ENCODE results near the gene DAZL.
A peak's percentile ranks its signal among the peaks of the same experiment; 100 is the strongest.

Gene DAZL

DNA sequence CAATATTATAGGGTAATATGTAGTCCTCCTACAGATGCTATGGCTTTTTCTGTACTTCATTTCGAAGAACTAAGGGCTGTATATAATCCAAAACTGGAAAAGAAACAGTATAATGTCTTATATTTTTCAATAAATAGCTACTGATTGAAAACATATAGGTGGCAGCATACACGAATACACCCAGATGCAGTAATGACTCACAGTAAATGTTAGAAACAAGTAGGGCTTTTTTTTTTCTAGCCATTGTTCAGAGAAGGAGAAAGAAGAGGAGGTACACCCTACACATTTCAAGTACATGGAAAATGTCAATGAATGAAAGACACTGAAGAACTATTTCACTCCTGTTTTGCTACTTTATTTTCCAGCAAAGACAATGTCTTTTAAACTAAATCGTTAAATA lies 9.4 kb downstream of the DAZL start:
- DNase-seq (ENCODE audit: low spot score), result no peak

DNA sequence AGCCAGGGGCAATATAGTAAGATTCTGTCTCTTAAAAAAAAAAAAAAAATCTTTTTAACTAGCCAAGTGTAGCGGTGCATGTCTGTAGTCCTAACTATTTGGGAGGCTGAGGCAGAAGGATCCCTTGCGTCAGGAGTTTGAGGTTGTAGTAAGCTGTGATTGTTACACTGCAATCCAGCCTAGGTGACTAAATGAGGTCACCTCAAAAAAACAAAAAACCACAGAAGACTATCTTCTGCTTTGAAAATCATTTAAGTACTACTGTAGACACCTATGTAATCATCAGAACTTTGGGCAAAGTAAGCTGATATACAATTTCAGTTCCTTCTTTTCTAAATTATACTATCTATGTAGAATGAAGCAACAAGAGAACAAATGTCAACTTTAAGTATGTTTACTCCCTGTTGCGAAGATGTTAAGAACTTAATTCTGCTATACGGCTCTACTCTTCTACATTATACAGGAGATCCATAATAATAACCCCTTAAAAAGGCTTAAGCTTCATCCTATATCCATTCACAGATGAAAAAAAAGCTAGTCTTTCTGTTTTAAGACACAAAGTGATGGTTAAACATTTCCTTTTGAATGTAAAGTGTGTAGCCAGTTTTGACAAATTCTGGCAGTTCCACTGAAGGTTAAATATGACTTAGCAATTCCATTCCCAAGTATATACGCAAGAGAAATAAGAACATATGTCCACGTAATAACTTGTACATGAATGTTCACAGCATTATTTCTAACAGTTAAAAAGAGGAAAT lies 15.2 kb downstream of the DAZL start:
- no peak for DNase-seq (ENCODE audit: low spot score)

DNA sequence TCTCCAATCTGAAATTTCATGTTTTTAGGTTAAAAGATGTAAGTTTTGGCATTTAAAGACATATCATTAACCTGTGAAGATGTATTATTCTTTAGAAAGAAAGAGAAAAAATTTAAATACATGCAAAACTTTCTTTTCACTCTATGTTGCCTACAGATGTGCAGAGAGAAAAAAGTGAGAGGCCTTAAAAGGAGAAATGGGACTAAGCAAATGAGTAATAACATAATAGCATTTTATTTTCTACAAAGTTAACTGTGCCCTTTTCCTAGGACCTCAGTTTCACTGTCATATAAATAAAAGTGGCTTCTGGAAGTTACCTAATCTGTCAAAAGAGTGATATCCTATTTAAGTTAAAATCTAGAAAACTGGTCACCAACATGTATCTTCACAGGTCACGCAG lies 16.1 kb downstream of the DAZL start:
- no peak for DNase-seq (ENCODE audit: low spot score)

DNA sequence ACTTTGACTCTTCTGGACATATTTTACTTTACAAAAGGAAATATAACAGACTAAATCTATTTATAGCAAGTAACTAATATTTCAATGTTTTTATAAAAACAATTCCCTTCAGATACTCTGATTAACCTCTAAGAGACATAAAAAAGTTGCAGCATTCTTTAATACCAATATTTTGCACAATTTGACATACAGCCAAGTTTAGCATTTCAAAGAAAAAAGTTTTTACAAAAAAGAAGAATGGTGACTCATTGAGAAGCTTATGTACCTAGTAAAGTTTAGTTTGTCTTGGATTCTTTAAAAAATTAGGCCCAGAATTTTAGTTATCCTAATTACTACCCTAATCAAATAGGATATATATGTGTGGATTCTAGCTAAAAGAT lies 17.6 kb downstream of the DAZL start:
- DNase-seq (ENCODE audit: low spot score), result no peak

DNA sequence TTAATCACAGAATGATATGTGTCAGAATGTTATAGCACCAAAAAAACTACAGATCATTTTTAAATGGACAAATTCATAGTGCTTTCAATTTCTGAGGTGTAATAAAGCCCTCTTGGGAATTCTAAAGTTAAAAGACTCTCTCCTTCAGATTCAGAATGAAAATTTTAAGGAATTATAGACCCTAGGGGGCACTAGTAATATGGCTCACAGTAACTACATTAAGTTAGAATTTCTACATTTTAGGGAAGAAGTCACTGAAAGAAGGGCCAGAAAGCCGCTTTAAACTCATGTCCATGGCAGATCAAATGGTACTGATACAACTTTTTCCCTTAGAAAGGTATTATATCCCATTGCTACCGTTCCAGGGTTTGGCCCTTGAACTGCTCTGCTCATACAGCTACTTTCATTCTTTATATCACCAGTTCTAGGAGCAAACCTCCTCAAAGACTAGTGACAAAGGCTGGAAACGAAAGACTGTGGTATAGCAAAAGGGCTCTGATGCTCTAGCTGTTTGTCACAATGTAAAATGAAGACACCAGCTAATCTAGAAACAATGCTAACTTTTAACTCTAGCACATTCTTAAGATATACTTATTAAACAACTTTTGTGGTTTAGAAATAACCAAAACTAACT lies 18.1 kb downstream of the DAZL start:
- DNase-seq (ENCODE audit: low spot score), result no peak

DNA sequence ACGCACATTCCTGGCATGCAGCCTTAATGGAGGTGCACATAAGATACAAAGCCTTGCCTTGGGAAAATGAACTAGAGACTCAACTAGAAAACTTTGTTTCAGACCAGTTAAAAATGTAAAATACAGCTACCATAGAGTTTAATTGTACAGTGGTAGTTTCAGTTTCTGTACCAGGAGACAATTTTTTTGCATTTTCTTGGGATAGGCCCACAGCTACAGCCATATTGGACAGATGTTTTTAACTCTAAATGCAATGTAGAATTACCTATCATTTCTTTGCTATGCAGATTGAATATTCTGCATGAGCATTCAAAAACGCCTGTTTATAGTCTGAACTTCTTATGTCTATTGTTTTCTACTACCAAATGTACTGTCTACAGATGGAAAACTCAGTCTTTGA lies 20.3 kb downstream of the DAZL start:
- no peak for DNase-seq (ENCODE audit: low spot score)

DNA sequence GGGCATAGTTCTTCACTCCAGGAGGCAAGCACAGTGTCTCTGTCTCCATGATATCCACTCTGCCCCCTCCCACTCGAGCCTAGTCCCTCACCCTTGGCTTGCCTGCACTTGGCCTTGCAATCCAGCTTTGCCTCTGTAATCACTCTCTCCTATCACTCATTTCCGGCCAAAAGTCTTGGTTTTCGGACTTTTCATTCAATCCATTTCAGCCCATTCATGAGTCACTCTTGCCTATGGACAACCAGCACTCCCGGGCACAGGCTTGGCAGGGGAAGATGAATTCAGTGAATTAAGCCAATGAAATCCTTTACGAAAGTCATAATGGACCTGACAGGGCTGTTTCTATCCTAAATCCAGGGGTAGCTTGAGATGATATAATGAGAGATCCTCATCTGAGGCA lies 21.7 kb downstream of the DAZL start:
- DNase-seq (ENCODE audit: low spot score), result no peak

DNA sequence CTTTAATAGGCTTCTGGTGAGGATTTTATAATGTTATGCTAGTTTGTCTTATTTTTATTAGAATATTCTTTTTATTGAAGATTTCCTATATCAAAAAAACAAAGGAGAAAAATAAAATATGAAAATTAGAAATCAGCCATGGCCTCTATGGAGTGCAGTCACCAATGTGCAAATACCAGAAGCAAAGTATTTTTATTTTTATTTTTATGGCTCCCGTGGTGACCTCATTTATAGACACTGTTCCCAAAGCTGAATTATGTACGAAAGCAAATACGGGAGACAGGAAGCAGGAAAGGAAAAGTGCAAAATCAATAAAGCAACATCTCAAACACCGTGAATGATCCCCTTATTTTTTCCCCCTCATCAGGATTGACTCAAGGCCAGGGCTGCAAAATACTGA lies 35.1 kb downstream of the DAZL start:
- no peak for DNase-seq (ENCODE audit: low spot score)

DNA sequence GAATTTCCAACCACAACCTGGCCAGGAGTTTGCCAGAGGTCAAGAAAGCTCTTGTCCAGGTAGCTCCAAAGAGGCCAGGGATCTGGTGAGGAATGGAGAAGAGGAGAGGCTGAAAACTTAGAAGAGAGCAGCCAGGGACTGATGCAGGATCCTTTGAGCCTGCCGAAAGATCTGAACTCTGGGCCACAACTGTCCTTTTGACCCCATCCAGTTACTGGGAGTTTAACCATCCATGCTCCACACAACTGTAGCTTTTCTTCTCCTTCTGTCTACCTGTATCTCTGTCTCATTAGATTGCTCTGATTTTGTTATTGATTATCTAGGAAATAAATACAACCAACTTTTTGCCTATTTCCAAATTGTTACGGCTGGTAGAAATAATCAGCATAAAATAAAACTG lies 36.7 kb downstream of the DAZL start:
- no peak for DNase-seq (ENCODE audit: low spot score)

DNA sequence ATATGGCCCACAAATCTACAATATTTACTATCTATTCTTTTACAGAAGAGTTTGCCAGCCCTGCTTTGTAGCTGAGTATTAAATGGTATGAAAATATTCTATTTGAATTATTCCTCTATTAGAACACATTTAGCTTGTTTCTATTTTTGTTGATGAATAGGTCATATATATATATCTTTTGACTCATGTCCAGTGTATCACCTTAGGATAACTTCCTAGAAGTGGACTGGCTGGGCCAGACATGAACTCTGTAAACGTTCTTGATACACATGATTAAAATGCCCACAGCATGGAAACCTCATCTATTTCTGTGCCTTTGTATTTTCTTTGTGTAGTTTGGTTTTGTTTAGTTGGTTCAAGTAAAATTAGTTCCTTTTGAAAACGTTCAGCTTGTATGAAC lies 37.1 kb downstream of the DAZL start:
- no peak for DNase-seq (ENCODE audit: low spot score)

DNA sequence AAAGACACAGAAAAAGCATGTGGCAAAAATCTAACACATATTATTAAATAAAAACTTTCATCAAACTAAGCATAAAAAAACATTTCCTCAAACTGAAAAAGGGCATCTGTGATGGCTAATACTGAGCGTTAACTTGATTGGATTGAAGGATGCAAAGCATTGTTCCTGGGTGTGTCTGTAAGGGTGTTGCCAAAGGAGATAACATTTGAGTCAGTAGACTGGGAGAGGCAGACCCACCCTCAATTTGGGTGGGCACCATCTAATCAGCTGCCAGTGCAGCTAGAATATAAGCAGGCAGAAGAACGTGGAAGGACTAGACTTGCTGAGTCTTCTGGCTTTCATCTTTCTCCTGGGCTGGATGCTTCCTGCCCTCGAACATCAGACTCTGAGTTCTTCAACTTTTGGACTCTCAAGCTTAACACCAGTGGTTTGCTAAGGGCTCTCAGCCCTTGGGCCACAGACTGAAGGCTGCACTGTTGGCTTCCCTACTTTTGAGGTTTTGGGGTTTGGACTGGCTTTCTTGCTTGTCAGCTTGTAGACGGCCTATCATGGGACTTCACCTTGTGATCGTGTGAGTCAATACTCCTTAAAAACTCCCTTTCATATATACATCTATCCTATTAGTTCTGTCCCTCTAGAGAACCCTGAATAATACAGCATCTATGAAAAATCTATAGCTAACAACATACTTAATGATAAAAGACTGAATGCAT lies 45.4 kb downstream of the DAZL start:
- DNase-seq (ENCODE audit: low spot score), result no peak

DNA sequence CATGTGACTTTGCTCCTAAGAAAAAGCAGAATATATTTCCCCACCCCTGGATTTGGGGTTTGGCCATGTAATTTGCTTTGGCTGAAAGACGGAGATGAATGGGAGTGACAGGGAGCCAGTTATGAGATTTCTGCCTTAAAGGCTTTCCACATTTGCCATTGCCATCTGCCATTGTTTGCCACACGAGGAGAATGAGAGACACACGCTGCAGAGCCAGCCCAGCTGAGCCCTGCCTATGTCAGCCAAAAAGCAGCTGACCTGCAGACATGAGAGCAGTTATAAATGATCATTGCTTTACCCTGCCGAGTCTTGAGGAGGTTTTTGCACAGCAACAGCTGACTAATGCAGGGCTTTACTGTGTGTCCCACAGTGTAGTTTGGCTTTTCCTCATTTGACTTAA lies 51.1 kb downstream of the DAZL start:
- DNase-seq (ENCODE audit: low spot score), result no peak

DNA sequence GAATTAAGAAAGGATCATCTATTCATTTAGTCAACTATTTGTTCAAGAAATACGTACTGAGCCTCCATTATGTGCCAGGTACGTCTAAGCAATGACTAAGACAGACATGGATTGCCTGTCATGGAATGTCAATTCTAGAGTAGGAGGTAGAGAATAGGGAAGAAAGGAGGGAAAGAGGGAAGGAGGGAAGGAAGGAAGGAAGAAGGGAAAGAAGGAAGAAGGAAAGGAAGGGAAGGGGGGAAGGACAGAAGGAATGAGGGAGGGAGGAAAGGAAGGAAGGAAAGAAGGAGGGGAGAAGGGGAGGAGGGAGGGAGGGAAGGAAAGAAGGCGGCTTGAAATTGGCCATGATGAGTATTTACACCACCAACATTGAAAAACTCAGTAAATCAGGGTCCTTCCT lies 52.5 kb downstream of the DAZL start:
- no peak for DNase-seq (ENCODE audit: low spot score)

DNA sequence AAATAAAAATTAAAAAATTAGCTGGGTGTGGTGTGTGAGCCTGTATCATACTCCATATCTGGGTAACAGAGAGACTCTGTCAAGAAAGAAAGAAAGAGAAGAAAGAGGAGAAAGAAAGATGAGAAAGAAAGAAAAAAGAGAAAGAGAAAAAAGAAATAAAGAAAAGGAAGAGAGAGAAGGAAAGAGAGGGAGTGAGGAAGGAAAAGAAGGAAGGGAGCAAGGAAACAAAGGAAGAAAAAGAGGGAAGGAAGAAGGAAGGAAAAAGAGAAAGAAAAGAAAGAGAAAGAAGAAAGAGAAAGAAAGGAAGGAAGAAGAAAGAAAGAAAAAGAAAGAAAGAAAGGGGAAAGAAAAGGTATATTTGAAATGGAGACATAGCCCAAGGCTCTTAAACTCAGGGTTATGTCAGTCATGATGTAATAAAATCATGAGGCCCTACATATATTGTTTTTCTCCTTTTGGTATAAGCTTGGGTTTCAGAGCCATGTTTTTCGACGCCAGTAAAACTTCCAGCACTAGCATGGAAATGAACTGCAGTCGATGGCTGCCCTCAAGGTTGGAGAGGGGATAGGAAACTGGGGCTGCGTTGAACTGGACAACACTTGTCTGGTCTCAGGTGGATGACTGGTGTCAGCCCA lies 53.8 kb downstream of the DAZL start:
- DNase-seq (ENCODE audit: low spot score), result no peak

DNA sequence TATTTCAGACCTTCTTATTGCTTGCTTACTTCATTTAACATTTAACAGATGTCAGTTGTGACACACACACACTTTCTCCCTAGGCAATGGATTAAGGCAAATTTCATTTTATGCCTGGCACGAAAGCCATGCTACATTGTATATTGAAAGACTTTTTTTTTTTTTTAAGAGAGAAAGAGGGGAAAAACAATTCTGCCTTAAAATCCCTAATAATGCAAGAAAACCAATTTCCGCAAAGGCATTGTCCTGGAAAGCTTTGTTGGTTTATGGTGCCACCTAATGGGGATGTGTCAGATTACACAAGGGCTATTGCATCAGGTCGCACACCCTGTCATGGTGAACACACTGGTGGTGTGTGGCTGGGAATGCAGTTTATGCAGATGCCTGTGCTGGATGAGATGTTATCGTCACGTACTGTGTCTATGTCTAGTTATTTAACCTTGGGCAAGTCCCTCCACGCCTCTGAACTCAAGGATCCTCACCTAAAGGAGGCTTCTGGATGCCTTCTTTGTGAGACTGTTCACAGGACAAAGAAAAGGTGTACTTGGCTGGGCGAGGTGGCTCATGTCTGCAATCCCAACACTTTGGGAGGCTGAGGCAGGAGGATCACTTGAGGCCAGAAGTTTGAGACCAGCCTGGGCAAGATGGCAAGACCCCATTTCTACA lies 54.4 kb downstream of the DAZL start:
- peak; percentile 79 for DNase-seq (ENCODE audit: low spot score)

DNA sequence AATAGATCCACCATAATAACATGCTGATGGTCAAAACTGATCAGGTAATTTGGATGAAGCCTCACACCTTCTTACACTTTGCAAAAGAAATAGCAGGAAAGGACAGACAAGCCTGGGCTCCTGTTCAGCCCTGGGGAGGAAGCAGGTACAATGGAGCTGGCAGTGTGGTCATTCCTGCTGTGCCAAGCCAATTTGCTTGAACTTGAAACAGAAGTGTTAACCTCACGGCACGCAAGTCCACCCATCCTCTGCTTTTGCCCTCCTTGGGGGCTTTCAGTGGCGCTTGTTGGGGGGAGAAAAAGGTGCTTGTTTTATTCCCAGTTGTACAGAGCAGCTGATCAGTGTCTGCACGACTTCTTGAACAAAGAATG lies 54.9 kb downstream of the DAZL start:
- DNase-seq (ENCODE audit: low spot score), result no peak

DNA sequence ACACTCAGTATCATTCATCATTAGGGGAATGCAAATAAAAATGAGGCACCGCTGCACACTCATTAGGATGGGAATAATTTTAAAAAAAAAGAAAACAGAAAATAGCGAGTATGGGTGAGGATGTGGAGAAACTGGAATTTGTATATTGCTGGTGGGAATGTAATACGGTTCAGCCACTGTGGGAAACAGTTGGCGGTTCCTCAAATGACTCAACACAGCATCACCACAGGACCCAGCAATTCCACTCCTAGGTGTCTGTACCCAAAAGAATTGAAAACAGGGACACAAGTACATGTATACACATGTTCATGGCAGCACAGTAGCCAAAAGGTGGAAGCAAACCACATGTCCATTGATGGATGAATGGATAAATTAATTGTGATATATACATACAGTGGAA lies 56.5 kb downstream of the DAZL start:
- DNase-seq (ENCODE audit: low spot score), result no peak

DNA sequence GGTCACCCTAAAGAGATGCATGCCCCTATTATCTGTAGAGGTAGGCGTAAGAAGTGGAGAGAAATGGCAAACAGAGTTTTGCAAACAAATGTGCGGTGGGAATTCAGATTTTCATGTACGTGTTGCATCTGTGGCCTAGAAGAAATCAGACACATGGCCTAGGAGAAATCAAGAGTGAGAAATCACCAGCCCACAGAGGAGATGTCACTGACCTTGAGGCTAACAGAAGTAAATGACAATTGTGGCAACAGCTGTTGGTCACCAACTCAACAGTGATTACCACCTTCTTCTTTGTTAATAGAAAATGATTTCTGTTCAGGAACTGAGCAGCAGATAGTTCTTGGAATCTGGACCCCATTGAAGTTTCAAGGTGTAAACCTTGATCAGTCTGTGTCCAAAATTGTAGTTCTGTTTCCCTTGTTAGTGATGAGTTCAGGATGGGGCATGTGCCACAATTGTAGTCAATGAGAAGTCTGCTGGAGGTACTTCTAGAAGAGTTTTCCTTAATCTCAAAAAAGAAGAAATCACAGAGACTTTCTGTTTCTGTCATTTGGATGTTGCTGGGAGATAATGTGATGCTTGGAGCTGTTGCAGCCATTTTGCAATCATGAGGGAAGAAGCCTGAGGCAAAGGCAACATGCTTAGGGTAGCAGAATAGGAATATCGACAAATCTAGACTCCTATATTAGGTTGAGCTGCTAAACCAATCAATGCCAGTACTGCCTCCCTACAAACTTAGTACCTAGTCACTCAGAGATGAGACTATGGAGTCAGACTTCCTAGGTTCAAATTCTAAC lies 57.5 kb downstream of the DAZL start:
- DNase-seq (ENCODE audit: low spot score), result no peak

DNA sequence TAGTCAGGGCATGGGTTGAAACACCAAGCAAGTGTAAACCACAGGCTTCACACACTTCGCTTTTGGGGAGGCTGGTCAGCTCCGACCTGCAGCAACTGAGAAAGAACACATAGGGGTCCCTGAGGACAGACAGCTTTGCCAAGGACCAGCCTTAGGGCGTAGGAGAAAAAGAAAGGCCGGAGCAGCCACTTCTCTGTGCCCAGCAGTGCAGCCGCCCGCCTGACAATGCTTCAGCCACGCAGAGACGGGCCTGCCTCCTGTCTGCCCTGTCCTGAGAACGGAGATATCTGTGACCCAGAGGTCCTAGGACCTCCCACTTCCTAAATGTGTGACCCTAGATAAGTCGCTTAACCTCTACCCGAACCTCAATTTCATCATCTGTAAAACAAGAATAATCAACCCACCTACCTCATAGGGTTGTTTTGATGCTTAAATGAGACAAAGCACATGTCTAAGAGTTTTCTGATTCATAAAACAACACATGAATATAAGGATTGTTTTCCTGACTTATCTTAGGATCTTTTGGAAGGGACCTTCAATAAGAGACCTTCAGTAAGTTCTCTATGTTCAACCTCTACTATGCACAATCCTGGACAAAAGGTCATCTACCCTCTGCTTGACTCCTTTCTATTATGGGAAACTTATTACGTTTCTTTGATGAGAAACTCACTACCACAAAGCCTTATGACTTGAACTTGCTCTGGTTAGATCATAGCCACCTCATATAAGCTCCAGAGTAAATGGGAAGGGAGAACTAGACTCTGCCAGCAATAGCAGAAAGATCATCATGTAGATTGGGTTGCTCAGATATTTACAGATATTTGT lies 58.8 kb downstream of the DAZL start:
- DNase-seq (ENCODE audit: low spot score), result no peak

DNA sequence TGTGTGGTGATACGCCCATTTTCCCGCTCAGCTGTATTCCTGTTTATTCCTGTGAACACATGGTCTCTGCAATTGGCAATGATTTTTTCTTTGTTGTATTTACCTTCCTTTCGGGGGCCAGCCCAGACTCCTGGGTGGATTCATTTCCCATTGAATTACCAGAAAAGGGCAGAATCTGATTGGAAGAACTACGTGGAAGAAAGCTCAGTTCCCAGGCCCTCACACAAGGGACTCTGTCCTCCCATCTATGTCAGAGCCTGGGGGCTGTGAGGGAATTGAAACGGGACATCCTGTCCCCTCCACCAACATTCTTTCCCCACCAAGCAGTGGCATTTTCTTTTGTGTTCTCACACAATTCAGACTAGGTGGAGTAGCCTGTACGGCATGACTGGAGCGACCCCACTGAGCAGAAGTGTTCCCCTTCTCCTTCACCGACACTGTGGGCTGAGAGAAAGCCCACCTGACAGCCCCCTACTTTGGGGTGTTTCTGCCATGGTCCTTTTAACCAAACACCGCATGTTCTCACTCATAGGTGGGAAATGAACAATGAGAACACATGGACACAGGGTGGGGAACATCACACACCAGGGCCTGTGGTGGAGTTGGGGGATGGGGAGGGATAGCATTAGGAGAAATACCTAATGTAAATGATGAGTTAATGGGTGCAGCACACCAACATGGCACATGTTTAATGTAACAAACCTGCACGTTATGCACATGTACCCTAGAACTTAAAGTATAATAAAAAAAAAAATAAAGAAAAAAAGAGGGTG lies 59.6 kb downstream of the DAZL start:
- DNase-seq (ENCODE audit: low spot score), result no peak
